Heart right ventricle (tissue), 16 donors: ENCODE data around the gene MAPK7. TPM values are rescaled to one million over a fixed set of nuclear protein-coding genes. Genes with fewer than 3 reads are reported as not detected.

Source experiments
- ATAC-seq, 8 donors: fragments of 200-7000 bp; cut with Tn5 transposase; one replicate each; pipeline ENCODE4 v1.9.1; 2020; ENCODE audit warnings: mild to moderate bottlenecking in 8 of 8, moderate library complexity in 8 of 8, moderate number of reproducible peaks in 1 of 8
- DNase-seq, 2 donors: peaks; one replicate each; pipeline ENCODE4 v3.0.0-alpha.2; 2020
- H3K27ac ChIP-seq, 10 donors: fragments of 200-600 bp; sonication (generic) in 2 of 10; one replicate each; pipeline versions ENCODE4 v1.5.0 to v1.8.0; 2020 to 2022; ENCODE audit warnings: mild to moderate bottlenecking in 3 of 10
- H3K27me3 ChIP-seq, 7 donors: fragments of 200-600 bp; one replicate each; pipeline ENCODE4 v1.8.0; 2021 to 2022; ENCODE audit warnings: mild to moderate bottlenecking in 2 of 7
- H3K36me3 ChIP-seq, 9 donors: fragments of 200-600 bp; sonication (generic) in 1 of 9; one replicate each; pipeline versions ENCODE4 v1.5.0 to v1.8.0; 2020 to 2022; ENCODE audit warnings: mild to moderate bottlenecking in 2 of 9
- H3K4me1 ChIP-seq, 9 donors: fragments of 200-600 bp; sonication (generic) in 1 of 9; one replicate each; pipeline versions ENCODE4 v1.5.0 to v1.8.0; 2020 to 2022; ENCODE audit warnings: mild to moderate bottlenecking in 4 of 9
- H3K4me3 ChIP-seq, 10 donors: fragments of 200-600 bp; sonication (generic) in 2 of 10; one replicate each; pipeline versions ENCODE4 v1.5.0 to v1.8.0; 2020 to 2022; ENCODE audit warnings: mild to moderate bottlenecking in 7 of 10, moderate library complexity in 2 of 10
- H3K9me3 ChIP-seq, 11 donors: fragments of 200-600 bp in 10 of 11; sonication (generic) in 2 of 11; one replicate each; pipeline versions ENCODE4 v1.5.0 to v1.8.0; 2013 to 2022; ENCODE audit warnings: mild to moderate bottlenecking in 2 of 11, control low read depth in 1 of 11, moderate library complexity in 1 of 11
- CTCF ChIP-seq, 9 donors: fragments of 200-600 bp; sonication (generic) in 2 of 9; IDR thresholded peaks; one replicate each; pipeline versions ENCODE4 v1.5.0 to v1.8.0; 2021 to 2022; ENCODE audit warnings: antibody characterized with exemption in 9 of 9, mild to moderate bottlenecking in 5 of 9, moderate library complexity in 1 of 9
- WGBS, 2 donors: extraction: QIAGEN DNeasy Blood & Tissue Kit; methylation state at CpG; one replicate each; pipeline ENCODE4 v1.1.7; 2013; ENCODE audit warnings: inconsistent platforms in 1 of 2; 5-methylcytosine and 5-hydroxymethylcytosine counted together
- intact Hi-C, 10 donors: fragments of 100-400 bp; cut with DNase I; formaldehyde crosslinking; loops; one replicate each; pipeline versions ENCODE4 v1.11.1 to v1.14.2; 2022
- polyA plus RNA-seq, 2 donors: library from polyadenylated mRNA; stranded (reverse); fragments of 200-250 nt; gene quantifications; one replicate each; pipeline ENCODE4 v1.2.3, GENCODE V29; 2013
- total RNA-seq, 10 donors: library from RNA; stranded (reverse); fragmentation: NEBNext Ultra II Directional in 3 of 10; extraction: Animal tissue kit (Norgen Biotek cat#: 25700) in 3 of 10; gene quantifications; one replicate each; pipeline versions ENCODE4 v1.2.1 to v1.2.4, GENCODE V29; 2021 to 2023
- donor health status: Arrhythmogenic right ventricular cardiomyopathy.
- donor health status: ischemic (EF 13 %, LVEDD 7.1; RV severe dilation, severe dysfunction).
- donor health status: healthy with polysubstance abuse.
- donor health status: DM: no; HTN: yes; CAD: no.
- donor health status: DM: no; HTN: no; CAD: no.
- donor health status: ischemic (EF 25% LVEDD 6.9; RV normal size, moderate dysfunction).
- donor health status: ischemic (EF 25% LVEDD 5.7; RV mildly dilated, moderate dysfunction).
- donor health status: healthy.
- donor health status: DM: yes; HTN: yes; CAD: no.
- donor health status: Ischemic cardiomyopathy.
- donor health status: ischemic (EF 35%, LVEDD 5.7; RV mildly dilated, moderate dysfunction).
- donor health status: nonischemic (EF 11% LVEDD 7.7; RV severe dilation, severe dysfunction).
- donor health status: DM: yes; HTN: yes; CAD: no.
- donor health status: PGD.
- donor health status: ischemic (EF 29% LVEDD 5.4; RV normal size, mild dysfunction).
- donor health status: nonischemic (EF 23%, LVEDD 6.1; RV moderate dilation, normal function).

The MAPK7 gene
- total and polyA plus RNA-seq, 12 donors: 7.3 to 16.6 (median 11.4) TPM

- intact Hi-C loops: loop anchor here in 1 of 10 donors (5.0 kb wide), 1 partner anchor 41 kb away; no protein-coding TSS in a partner anchor
- no peak for DNase-seq
- Histone ChIP-seq H3K9me3 (no peaks in the 10 kb centered on the region), H3K27me3 (no peaks in the 10 kb centered on the region), H3K27ac (no peak overlapping the region), H3K4me3 (no peak overlapping the region), H3K36me3 (no peaks in the 10 kb centered on the region), H3K4me1 (peaks cover 0 to 15% (median 0%) of the 10 kb centered on the region in 9 donors)
- no peak for ATAC-seq
- WGBS, 2 donors: 93 to 98% methylated on average over 2 of the region's 2 CpGs
- TF ChIP-seq CTCF (IDR thresholded peaks at IDR 0.05): no peak
Observed at GRCh38 chr17:19408346-19408710, 30.0 kb downstream of the MAPK7 start.

- WGBS, 2 donors: 95 to 100% methylated on average over 3 of the region's 3 CpGs
- no peaks in the 10 kb centered on the region for H3K36me3 ChIP-seq
- intact Hi-C loops: loop anchor here in 1 of 10 donors (5.0 kb wide), 1 partner anchor 42 kb away; no protein-coding TSS in a partner anchor
- H3K4me3 ChIP-seq: no peak overlapping the region
- no peak overlapping the region for H3K27ac ChIP-seq
- TF ChIP-seq CTCF (IDR thresholded peaks at IDR 0.05): no peak
- ATAC-seq (no peak), DNase-seq (no peak)
- H3K27me3 ChIP-seq: peaks cover 0 to 6% (median 0%) of the 10 kb centered on the region in 7 donors
- no peaks in the 10 kb centered on the region for H3K9me3 ChIP-seq
- H3K4me1 ChIP-seq: peaks cover 0 to 15% (median 0%) of the 10 kb centered on the region in 9 donors
Observed at GRCh38 chr17:19409066-19409465, 30.8 kb downstream of the MAPK7 start.

- Histone ChIP-seq H3K27me3 (peaks cover 0 to 6% (median 0%) of the 10 kb centered on the region in 7 donors), H3K4me3 (no peak overlapping the region), H3K9me3 (no peaks in the 10 kb centered on the region), H3K27ac (no peak overlapping the region), H3K36me3 (no peaks in the 10 kb centered on the region), H3K4me1 (peaks cover 0 to 15% (median 0%) of the 10 kb centered on the region in 9 donors)
- intact Hi-C loops: loop anchor here in 1 of 10 donors (5.0 kb wide), 1 partner anchor 42 kb away; no protein-coding TSS in a partner anchor
- WGBS, 2 donors: 92 to 96% methylated on average over 3 of the region's 3 CpGs
- TF ChIP-seq CTCF (IDR thresholded peaks at IDR 0.05): no peak
- no peak for DNase-seq
- no peak for ATAC-seq
Observed at GRCh38 chr17:19409509-19409908, 31.2 kb downstream of the MAPK7 start.

- Histone ChIP-seq H3K36me3 (no peaks in the 10 kb centered on the region), H3K27me3 (peaks cover 0 to 6% (median 0%) of the 10 kb centered on the region in 7 donors), H3K9me3 (no peaks in the 10 kb centered on the region), H3K27ac (no peak overlapping the region), H3K4me3 (no peak overlapping the region), H3K4me1 (peaks cover 0 to 15% (median 0%) of the 10 kb centered on the region in 9 donors)
- no peak for TF ChIP-seq CTCF (IDR thresholded peaks at IDR 0.05)
- 94 to 95% methylated on average over 6 of the region's 6 CpGs for whole genome bisulfite sequencing, 2 donors
- no peak for DNase-seq
- ATAC-seq: no peak
- intact Hi-C loops: no loop called here
Observed at GRCh38 chr17:19410091-19410490, 31.8 kb downstream of the MAPK7 start.
